H1 (cell line): ENCODE data around the gene LRRC61. TPM values are rescaled to one million over a fixed set of nuclear protein-coding genes. Genes with fewer than 3 reads are reported as not detected.

Experiments used
- BCL11A ChIP-seq, 2 experiments: IDR thresholded peaks; one replicate each; pipeline ENCODE4 v1.6.1; 2011; ENCODE audit warnings: low read depth in 2 of 2, low read length in 2 of 2, mild to moderate bottlenecking in 2 of 2
- CEBPB ChIP-seq: IDR thresholded peaks from 2 replicates; pipeline ENCODE4 v1.6.1; 2012; ENCODE audit warnings: low read depth, low read length
- CHD1 ChIP-seq: IDR thresholded peaks from 2 replicates; pipeline ENCODE4 v1.6.1; 2012; ENCODE audit warnings: low read depth, low read length, improper control_type of control experiment
- CREB1 ChIP-seq: IDR thresholded peaks from 2 replicates; pipeline ENCODE4 v1.6.1; 2012; ENCODE audit warnings: inconsistent platforms
- EGR1 ChIP-seq: IDR thresholded peaks from 2 replicates; pipeline ENCODE4 v1.6.1; 2011; ENCODE audit warnings: low read depth, low read length, borderline replicate concordance
- GABPA ChIP-seq: IDR thresholded peaks from 2 replicates; pipeline ENCODE4 v1.6.1; 2011; ENCODE audit warnings: mild to moderate bottlenecking, low read length, moderate library complexity, borderline replicate concordance; ENCODE audit not compliant: insufficient read depth
- HDAC2 ChIP-seq, 2 experiments: fragments of 300-600 bp in 1 of 2; sonication (generic) in 1 of 2; IDR thresholded peaks; 2 replicates each; pipeline ENCODE4 v1.6.1; 2011 to 2012; ENCODE audit warnings: low read depth in 2 of 2, low read length in 2 of 2, mild to moderate bottlenecking in 2 of 2, moderate library complexity in 2 of 2, borderline replicate concordance in 1 of 2, inconsistent platforms in 1 of 2
- HDAC6 ChIP-seq: IDR thresholded peaks from one replicate; pipeline ENCODE4 v1.7.1; 2012; ENCODE audit warnings: low read depth, mild to moderate bottlenecking, inconsistent platforms, low read length, moderate library complexity
- KDM1A ChIP-seq: fragments of 200-600, 300-600 bp; sonication (generic); IDR thresholded peaks from 2 replicates; pipeline ENCODE4 v1.7.1; 2016; ENCODE audit warnings: mild to moderate bottlenecking, low read length, borderline replicate concordance
- NRF1 ChIP-seq: IDR thresholded peaks from 2 replicates; pipeline ENCODE4 v1.6.1; 2011; ENCODE audit warnings: mild to moderate bottlenecking, low read depth, low read length, improper control_type of control experiment
- SP2 ChIP-seq: IDR thresholded peaks from 2 replicates; pipeline ENCODE4 v1.6.1; 2012; ENCODE audit warnings: mild to moderate bottlenecking, low read length, inconsistent platforms
- TCF12 ChIP-seq: IDR thresholded peaks from 2 replicates; pipeline ENCODE4 v1.6.1; 2011; ENCODE audit warnings: low read depth, mild to moderate bottlenecking, low read length
- TEAD4 ChIP-seq: IDR thresholded peaks from 2 replicates; pipeline ENCODE4 v1.6.1; 2012; ENCODE audit warnings: low read depth, low read length, inconsistent platforms, mixed read lengths
- polyA plus RNA-seq, 7 experiments: library from polyadenylated mRNA; depleted of rRNA in 3 of 7; stranded (reverse) in 5 of 7; unstranded in 2 of 7; fragments of >200 nt in 5 of 7; fragments of 200-250 nt in 2 of 7; gene quantifications; 1 replicate in 5 of 7; 2 replicates in 1 of 7; 4 replicates in 1 of 7; pipeline versions ENCODE4 v1.2.1 to v1.2.3, GENCODE V29; 2011 to 2013; ENCODE audit warnings: missing spikeins in 2 of 7, mixed read lengths in 2 of 7
- total RNA-seq: library from RNA; stranded (reverse); fragmentation: NEBNext Ultra II Directional; extraction: Animal tissue kit (Norgen Biotek cat#: 25700); gene quantifications from 2 replicates; pipeline ENCODE4 v1.2.1, GENCODE V29; 2021
- TF ChIP-seq, protein P1 (sequence below): fragments of 300-600 bp; sonication (generic); IDR thresholded peaks from 2 replicates; pipeline ENCODE4 v1.7.1; 2012; ENCODE audit warnings: low read length, moderate library complexity, mild to moderate bottlenecking, inconsistent platforms; ENCODE audit not compliant: insufficient replicate concordance

The LRRC61 gene
- total and polyA plus RNA-seq, 2 of the 8 experiments (the other 6 are each of a cell fraction or from before 2014, with no cell fraction given): 0.73 to 44.8 TPM

GRCh38 chr7:150335774-150336112 lies 12.6 kb downstream of the LRRC61 start (continued):
- TF ChIP-seq, protein P1, sequence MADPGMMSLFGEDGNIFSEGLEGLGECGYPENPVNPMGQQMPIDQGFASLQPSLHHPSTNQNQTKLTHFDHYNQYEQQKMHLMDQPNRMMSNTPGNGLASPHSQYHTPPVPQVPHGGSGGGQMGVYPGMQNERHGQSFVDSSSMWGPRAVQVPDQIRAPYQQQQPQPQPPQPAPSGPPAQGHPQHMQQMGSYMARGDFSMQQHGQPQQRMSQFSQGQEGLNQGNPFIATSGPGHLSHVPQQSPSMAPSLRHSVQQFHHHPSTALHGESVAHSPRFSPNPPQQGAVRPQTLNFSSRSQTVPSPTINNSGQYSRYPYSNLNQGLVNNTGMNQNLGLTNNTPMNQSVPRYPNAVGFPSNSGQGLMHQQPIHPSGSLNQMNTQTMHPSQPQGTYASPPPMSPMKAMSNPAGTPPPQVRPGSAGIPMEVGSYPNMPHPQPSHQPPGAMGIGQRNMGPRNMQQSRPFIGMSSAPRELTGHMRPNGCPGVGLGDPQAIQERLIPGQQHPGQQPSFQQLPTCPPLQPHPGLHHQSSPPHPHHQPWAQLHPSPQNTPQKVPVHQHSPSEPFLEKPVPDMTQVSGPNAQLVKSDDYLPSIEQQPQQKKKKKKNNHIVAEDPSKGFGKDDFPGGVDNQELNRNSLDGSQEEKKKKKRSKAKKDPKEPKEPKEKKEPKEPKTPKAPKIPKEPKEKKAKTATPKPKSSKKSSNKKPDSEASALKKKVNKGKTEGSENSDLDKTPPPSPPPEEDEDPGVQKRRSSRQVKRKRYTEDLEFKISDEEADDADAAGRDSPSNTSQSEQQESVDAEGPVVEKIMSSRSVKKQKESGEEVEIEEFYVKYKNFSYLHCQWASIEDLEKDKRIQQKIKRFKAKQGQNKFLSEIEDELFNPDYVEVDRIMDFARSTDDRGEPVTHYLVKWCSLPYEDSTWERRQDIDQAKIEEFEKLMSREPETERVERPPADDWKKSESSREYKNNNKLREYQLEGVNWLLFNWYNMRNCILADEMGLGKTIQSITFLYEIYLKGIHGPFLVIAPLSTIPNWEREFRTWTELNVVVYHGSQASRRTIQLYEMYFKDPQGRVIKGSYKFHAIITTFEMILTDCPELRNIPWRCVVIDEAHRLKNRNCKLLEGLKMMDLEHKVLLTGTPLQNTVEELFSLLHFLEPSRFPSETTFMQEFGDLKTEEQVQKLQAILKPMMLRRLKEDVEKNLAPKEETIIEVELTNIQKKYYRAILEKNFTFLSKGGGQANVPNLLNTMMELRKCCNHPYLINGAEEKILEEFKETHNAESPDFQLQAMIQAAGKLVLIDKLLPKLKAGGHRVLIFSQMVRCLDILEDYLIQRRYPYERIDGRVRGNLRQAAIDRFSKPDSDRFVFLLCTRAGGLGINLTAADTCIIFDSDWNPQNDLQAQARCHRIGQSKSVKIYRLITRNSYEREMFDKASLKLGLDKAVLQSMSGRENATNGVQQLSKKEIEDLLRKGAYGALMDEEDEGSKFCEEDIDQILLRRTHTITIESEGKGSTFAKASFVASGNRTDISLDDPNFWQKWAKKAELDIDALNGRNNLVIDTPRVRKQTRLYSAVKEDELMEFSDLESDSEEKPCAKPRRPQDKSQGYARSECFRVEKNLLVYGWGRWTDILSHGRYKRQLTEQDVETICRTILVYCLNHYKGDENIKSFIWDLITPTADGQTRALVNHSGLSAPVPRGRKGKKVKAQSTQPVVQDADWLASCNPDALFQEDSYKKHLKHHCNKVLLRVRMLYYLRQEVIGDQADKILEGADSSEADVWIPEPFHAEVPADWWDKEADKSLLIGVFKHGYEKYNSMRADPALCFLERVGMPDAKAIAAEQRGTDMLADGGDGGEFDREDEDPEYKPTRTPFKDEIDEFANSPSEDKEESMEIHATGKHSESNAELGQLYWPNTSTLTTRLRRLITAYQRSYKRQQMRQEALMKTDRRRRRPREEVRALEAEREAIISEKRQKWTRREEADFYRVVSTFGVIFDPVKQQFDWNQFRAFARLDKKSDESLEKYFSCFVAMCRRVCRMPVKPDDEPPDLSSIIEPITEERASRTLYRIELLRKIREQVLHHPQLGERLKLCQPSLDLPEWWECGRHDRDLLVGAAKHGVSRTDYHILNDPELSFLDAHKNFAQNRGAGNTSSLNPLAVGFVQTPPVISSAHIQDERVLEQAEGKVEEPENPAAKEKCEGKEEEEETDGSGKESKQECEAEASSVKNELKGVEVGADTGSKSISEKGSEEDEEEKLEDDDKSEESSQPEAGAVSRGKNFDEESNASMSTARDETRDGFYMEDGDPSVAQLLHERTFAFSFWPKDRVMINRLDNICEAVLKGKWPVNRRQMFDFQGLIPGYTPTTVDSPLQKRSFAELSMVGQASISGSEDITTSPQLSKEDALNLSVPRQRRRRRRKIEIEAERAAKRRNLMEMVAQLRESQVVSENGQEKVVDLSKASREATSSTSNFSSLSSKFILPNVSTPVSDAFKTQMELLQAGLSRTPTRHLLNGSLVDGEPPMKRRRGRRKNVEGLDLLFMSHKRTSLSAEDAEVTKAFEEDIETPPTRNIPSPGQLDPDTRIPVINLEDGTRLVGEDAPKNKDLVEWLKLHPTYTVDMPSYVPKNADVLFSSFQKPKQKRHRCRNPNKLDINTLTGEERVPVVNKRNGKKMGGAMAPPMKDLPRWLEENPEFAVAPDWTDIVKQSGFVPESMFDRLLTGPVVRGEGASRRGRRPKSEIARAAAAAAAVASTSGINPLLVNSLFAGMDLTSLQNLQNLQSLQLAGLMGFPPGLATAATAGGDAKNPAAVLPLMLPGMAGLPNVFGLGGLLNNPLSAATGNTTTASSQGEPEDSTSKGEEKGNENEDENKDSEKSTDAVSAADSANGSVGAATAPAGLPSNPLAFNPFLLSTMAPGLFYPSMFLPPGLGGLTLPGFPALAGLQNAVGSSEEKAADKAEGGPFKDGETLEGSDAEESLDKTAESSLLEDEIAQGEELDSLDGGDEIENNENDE: no peak
- no peak for TF ChIP-seq HDAC2 (IDR thresholded peaks at IDR 0.05; ENCODE audit: borderline replicate concordance in 1 of 2, low read depth in 2 of 2, low read length in 2 of 2)
- TF ChIP-seq BCL11A (IDR thresholded peaks at IDR 0.05; ENCODE audit: low read depth in 2 of 2, low read length in 2 of 2): no peak
- TF ChIP-seq NRF1: no peak
- no peak for TF ChIP-seq CREB1
- no peak for TF ChIP-seq KDM1A
- no peak for TF ChIP-seq SP2
- TF ChIP-seq HDAC6: no peak
- no peak for TF ChIP-seq CHD1
- no peak for TF ChIP-seq CEBPB
- TF ChIP-seq TCF12: no peak
- no peak for TF ChIP-seq GABPA
- TF ChIP-seq EGR1: no peak
- no peak for TF ChIP-seq TEAD4
- TF ChIP-seq, all 59 proteins: peak for 0
